Ishikawa (cell line): ENCODE measurements around the gene TEX48.

Source experiments
- CEBPB ChIP-seq: IDR thresholded peaks from 2 replicates; pipeline ENCODE4 v1.6.1; 2012
- CREB1 ChIP-seq: IDR thresholded peaks from 2 replicates; pipeline ENCODE4 v1.6.1; 2012; ENCODE audit warnings: low read depth
- EGR1 ChIP-seq: IDR thresholded peaks from 2 replicates; pipeline ENCODE4 v1.6.1; 2012
- EP300 ChIP-seq: IDR thresholded peaks from 2 replicates; pipeline ENCODE4 v1.6.1; 2012; ENCODE audit warnings: borderline replicate concordance
- FOXM1 ChIP-seq: IDR thresholded peaks from 2 replicates; pipeline ENCODE4 v1.6.1; 2012; ENCODE audit warnings: low read depth, borderline replicate concordance
- MAX ChIP-seq: IDR thresholded peaks from 2 replicates; pipeline ENCODE4 v1.6.1; 2012
- NFIC ChIP-seq: IDR thresholded peaks from 2 replicates; pipeline ENCODE4 v1.6.1; 2012
- RAD21 ChIP-seq: IDR thresholded peaks from 2 replicates; pipeline ENCODE4 v1.6.1; 2012; ENCODE audit warnings: low read depth
- REST ChIP-seq: IDR thresholded peaks from 2 replicates; pipeline ENCODE4 v1.6.1; 2012; ENCODE audit warnings: low read depth, mild to moderate bottlenecking
- TAF1 ChIP-seq: IDR thresholded peaks from 2 replicates; pipeline ENCODE4 v1.6.1; 2012; ENCODE audit warnings: low read depth, mild to moderate bottlenecking
- TCF12 ChIP-seq: IDR thresholded peaks from 2 replicates; pipeline ENCODE4 v1.6.1; 2012; ENCODE audit warnings: low read depth
- TEAD4 ChIP-seq: IDR thresholded peaks from 2 replicates; pipeline ENCODE4 v1.6.1; 2012
- USF1 ChIP-seq: IDR thresholded peaks from 2 replicates; pipeline ENCODE4 v1.6.1; 2012
- YY1 ChIP-seq: IDR thresholded peaks from 2 replicates; pipeline ENCODE4 v1.6.1; 2012; ENCODE audit warnings: low read depth
- ZBTB7A ChIP-seq: IDR thresholded peaks from 2 replicates; pipeline ENCODE4 v1.6.1; 2012; ENCODE audit warnings: low read depth

Gene TEX48

GRCh38 chr9:114694146-114694545 is 12.2 kb upstream of the TEX48 start:
- TF ChIP-seq REST (no peak), CREB1 (no peak), CEBPB (no peak), RAD21 (no peak), NFIC (no peak), MAX (no peak), TEAD4 (no peak), YY1 (no peak), EP300 (no peak), ZBTB7A (no peak), TCF12 (no peak), TAF1 (no peak), USF1 (no peak), FOXM1 (no peak), EGR1 (no peak)

DNA sequence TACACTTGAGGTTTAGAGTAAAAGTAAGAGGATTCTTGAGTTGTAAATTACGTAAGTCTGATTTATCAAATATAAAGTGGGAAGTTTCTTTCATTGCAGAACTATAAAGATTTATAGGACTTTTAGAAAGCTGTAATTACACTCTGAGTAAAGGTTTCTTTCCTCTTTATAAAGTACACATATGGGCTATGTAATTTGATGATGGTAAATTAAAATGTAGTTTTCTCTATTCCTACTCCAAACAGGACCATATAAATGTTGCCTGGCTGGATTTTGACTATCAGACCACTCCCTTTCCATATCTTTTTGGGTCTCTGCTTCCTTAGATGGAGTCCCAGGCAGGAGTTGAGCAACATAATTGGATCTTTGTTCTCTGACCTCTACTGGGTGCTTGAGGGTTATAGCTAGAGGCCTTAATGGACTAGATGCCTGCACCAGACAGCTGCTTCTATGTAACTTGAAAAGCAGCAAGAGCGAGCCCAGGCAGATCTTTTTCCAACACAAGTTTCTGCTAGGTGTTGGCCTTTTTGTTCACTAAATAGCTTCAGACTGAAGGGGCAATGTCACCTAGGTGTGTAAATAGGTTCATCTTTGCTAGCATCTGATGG is 11.4 kb upstream of the TEX48 start:
- TF ChIP-seq TCF12: no peak
- TF ChIP-seq RAD21: no peak
- no peak for TF ChIP-seq YY1
- no peak for TF ChIP-seq USF1
- no peak for TF ChIP-seq REST
- no peak for TF ChIP-seq CEBPB
- TF ChIP-seq CREB1: no peak
- no peak for TF ChIP-seq ZBTB7A
- no peak for TF ChIP-seq TEAD4
- TF ChIP-seq NFIC: no peak
- no peak for TF ChIP-seq FOXM1
- no peak for TF ChIP-seq EGR1
- no peak for TF ChIP-seq MAX
- TF ChIP-seq EP300: no peak
- TF ChIP-seq TAF1: no peak

DNA sequence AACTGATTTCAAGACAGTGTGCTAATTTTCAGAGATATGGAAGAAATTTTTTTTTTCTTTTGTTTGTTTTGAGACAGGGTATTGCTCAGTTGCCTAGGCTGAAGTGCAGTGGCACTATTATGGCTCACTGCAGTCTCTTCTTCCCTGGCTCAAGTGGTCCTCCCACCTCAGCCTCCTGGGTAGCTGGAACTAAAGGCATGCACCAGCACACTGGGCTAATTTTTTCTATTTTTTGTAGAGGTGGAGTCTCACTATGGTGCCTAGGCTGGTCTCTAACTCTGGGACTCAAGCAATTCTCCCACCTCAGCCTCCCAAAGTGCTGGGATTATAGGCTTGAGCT is 9.9 kb upstream of the TEX48 start:
- TF ChIP-seq TCF12: no peak
- TF ChIP-seq NFIC: no peak
- TF ChIP-seq CREB1: no peak

- TF ChIP-seq TAF1 (no peak), EGR1 (no peak), EP300 (no peak), RAD21 (no peak), CREB1 (no peak)
Observed at GRCh38 chr9:114691046-114691955, 9.3 kb upstream of the TEX48 start.

GRCh38 chr9:114690308-114690707 is 8.3 kb upstream of the TEX48 start:
- TF ChIP-seq REST (no peak), TAF1 (no peak), RAD21 (no peak), CEBPB (no peak)
